Mucosa of descending colon (tissue), 3 donors: ENCODE measurements around the gene AUH. TPM values are rescaled to one million over a fixed set of nuclear protein-coding genes. Genes with fewer than 3 reads are reported as not detected.

Source experiments
- ATAC-seq: fragments of 200-7000 bp; cut with Tn5 transposase; one replicate; pipeline ENCODE4 v1.9.1; 2020; ENCODE audit warnings: mild to moderate bottlenecking, moderate library complexity
- DNase-seq, 3 donors: peaks; one replicate each; pipeline ENCODE4 v3.0.0-alpha.2; 2020
- H3K36me3 ChIP-seq: fragments of 200-600 bp; one replicate; pipeline ENCODE4 v1.8.0; 2021; ENCODE audit warnings: low read depth, mild to moderate bottlenecking
- H3K4me1 ChIP-seq: fragments of 200-600 bp; one replicate; pipeline ENCODE4 v1.8.0; 2021; ENCODE audit warnings: low read depth, mild to moderate bottlenecking
- H3K4me3 ChIP-seq: fragments of 200-600 bp; one replicate; pipeline ENCODE4 v1.8.0; 2021; ENCODE audit warnings: mild to moderate bottlenecking
- H3K9me3 ChIP-seq: fragments of 200-600 bp; one replicate; pipeline ENCODE4 v1.8.0; 2021; ENCODE audit warnings: mild to moderate bottlenecking
- intact Hi-C, 2 donors: fragments of 100-400 bp; cut with DNase I in 1 of 2; cut with micrococcal nuclease in 1 of 2; formaldehyde crosslinking; loops; one replicate each; pipeline versions ENCODE4 v1.11.0 to v1.11.1; 2022; cut with DNase I, micrococcal nuclease
- total RNA-seq, 3 donors: library from RNA; stranded (reverse); fragmentation: NEBNext Ultra II Directional in 2 of 3; extraction: Animal tissue kit (Norgen Biotek cat#: 25700) in 2 of 3; gene quantifications; one replicate each; pipeline versions ENCODE4 v1.2.1 to v1.2.4, GENCODE V29; 2021 to 2023
- TF ChIP-seq, protein P1 (sequence below): fragments of 200-600 bp; IDR thresholded peaks from one replicate; pipeline ENCODE4 v1.8.0; 2022; ENCODE audit warnings: antibody characterized with exemption, mild to moderate bottlenecking
- donor health status: DM: no; HTN: no; CAD: no; lungs with moderate emphysema.
- donor health status: DM: no; HTN: no; CAD: no.
- donor health status: DM: no; HTN: yes; CAD: no.

Gene AUH
- total RNA-seq, 3 donors from 2014 or later = 18.2 to 37.2 (median 26.6) TPM

DNA sequence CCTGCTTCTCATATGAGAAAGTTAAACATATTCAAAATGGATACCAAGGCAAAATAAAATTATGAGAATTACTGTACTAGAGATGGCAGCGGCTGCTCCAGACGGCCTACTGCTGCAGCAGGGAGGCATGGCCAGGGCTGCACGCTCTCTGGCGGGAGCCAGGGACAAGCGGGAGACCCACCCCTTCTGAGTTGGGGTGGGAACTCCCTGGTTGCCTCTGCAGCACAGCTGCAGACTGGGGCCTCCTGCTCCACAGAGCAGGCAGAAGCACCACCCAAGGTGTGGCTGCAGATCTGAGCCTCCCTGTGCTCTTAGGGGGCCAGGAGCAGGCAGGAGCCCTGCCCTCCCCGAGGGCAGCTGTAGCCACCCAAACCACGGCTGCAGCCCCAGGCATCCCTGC lies 2.3 kb upstream of the AUH start:
- intact Hi-C loops = no loop called here
- TF ChIP-seq, protein P1, sequence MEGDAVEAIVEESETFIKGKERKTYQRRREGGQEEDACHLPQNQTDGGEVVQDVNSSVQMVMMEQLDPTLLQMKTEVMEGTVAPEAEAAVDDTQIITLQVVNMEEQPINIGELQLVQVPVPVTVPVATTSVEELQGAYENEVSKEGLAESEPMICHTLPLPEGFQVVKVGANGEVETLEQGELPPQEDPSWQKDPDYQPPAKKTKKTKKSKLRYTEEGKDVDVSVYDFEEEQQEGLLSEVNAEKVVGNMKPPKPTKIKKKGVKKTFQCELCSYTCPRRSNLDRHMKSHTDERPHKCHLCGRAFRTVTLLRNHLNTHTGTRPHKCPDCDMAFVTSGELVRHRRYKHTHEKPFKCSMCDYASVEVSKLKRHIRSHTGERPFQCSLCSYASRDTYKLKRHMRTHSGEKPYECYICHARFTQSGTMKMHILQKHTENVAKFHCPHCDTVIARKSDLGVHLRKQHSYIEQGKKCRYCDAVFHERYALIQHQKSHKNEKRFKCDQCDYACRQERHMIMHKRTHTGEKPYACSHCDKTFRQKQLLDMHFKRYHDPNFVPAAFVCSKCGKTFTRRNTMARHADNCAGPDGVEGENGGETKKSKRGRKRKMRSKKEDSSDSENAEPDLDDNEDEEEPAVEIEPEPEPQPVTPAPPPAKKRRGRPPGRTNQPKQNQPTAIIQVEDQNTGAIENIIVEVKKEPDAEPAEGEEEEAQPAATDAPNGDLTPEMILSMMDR = no peak
- ATAC-seq = no peak

DNA sequence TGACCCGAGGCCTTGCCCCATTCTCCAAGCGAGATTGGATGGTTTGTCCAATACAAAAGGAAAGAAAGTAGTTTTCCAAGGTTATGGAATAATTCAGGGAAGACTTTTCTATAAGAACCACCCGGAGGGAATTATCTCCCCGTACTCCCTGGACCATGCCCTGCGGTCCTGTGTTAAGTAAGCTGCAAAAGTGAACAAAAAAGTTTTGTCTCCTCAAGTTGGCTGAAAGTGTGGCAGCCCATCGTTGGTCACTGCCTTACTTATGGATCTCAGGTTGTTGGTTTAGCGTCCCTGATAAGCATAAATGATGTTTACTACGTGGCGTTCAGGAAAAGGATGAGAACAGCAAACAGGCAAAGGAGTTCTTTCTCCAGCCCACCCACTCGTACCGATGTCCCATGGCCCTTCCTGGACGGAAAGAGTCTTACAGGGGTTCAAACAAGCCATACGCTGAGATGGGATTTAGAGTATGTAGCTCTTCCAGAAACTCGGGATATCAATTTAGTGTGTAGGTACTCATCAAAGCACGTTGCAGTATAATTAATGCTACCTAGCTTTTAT lies 413 bp upstream of the AUH start:
- DNase-seq (no peak), ATAC-seq (no peak)
- Histone ChIP-seq H3K4me3 (peak overlapping the region; percentile 92), H3K4me1 (peaks cover 24% of the 10 kb centered on the region), H3K36me3 (no peaks in the 10 kb centered on the region), H3K9me3 (no peaks in the 10 kb centered on the region)
- intact Hi-C loops = no loop called here
- TF ChIP-seq, protein P1 = no peak

More for the DNA sequence above, 2.3 kb upstream of the AUH start:
- Histone ChIP-seq H3K4me3 (no peak overlapping the region), H3K4me1 (peaks cover 24% of the 10 kb centered on the region), H3K9me3 (no peaks in the 10 kb centered on the region), H3K36me3 (no peaks in the 10 kb centered on the region)
- no peak for DNase-seq

DNA sequence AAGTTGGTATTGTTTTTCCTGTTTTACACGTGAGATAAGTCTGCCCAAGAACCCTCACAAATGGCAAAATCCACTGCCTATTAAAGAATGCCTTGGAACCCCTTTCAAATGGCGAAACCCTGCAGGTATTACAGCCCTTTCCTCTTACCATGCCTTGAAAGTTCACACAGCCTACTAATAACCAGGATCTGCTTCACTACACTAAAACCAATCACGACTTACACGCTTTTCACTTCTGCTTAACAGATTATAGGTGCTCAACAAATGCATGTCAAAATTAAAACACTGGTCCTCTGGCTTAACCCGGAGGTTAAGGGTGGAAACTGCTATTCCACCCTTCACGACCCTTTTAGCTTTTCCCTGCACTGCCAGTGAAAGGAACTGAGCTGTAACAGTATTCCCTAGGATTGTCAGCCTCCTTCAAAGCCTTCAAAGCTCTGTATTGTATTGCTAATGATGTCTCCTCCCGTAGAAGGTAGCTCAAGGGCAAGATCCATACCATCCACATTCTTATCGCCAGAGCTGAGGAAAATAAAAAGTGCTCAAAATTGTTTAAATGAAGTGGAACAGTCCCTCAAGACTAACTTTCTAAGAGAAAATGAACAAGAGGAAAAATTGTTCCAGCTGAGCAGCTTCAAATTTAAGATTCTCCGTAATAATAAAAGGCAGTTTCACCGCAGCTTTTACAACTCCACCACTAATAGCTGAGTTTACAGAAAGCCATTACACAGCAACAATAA lies 997 bp downstream of the AUH start:
- intact Hi-C loops = no loop called here
- Histone ChIP-seq H3K9me3 (no peaks in the 10 kb centered on the region), H3K4me1 (peaks cover 24% of the 10 kb centered on the region), H3K36me3 (no peaks in the 10 kb centered on the region), H3K4me3 (peak overlapping the region; percentile 92)
- TF ChIP-seq, protein P1 = no peak
- ATAC-seq (no peak), DNase-seq (no peak)

DNA sequence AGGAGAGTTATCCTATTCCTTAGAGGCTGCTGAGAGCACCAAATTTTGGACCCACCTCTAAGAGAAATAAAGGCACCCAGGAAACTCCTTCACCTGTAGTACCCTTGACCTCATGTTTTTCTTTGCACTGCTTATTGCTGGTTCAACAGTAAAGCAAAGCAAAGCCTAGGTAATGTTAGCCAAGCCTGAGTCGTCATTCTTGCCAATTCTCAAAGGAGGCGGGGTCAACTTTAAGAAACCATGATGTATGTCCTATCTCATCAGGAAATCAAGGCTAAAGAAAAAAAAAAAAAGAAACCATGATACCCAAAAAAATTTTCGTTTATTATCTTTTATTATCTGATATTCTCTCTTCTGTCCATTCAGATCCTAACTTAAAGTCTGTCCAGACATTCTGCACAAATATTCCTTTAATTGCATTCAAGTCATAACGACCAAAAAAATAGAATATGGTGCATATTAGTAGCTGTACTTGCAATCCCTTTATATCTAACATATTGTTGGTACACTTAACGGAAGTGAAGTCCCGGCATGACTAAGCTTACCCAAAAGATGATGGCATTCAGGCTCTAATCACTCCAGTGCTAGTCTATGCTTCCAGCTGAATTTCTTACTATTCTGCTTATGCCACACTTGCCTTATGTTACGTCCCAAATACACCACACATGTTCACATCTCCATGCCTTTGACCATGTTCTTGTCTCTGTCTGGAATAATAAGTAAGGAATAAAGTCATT lies 1.8 kb downstream of the AUH start:
- H3K4me1 ChIP-seq = peaks cover 24% of the 10 kb centered on the region
- TF ChIP-seq, protein P1 = no peak
- intact Hi-C loops = no loop called here
- ATAC-seq (no peak), DNase-seq (no peak)
- no peak overlapping the region for H3K4me3 ChIP-seq
- no peaks in the 10 kb centered on the region for H3K9me3 ChIP-seq
- no peaks in the 10 kb centered on the region for H3K36me3 ChIP-seq

DNA sequence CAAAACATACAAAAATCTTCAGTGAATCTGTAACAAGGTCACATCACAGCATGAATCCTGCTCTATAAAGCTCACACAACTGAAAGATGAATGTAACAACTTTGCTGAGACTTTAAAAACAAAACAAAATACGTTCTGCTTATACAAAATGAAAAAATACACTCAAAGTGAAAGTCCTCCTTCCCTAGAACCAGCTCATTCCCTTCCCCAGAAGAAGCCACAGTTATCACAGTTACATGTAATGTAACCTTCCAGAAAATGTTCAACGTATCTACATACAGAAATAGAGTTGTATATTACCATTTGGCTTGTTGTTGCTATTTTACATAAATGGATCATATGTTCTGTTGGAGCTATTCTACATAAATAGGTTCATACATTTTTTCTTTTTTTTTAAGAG lies 2.6 kb downstream of the AUH start:
- Histone ChIP-seq H3K36me3 (no peaks in the 10 kb centered on the region), H3K9me3 (no peaks in the 10 kb centered on the region), H3K4me3 (no peak overlapping the region), H3K4me1 (peaks cover 24% of the 10 kb centered on the region)
- DNase-seq = no peak
- ATAC-seq = no peak
- TF ChIP-seq, protein P1 = no peak
- intact Hi-C loops = no loop called here
